ENCODE data around the gene ATAD2B.

Gene ATAD2B

DNA sequence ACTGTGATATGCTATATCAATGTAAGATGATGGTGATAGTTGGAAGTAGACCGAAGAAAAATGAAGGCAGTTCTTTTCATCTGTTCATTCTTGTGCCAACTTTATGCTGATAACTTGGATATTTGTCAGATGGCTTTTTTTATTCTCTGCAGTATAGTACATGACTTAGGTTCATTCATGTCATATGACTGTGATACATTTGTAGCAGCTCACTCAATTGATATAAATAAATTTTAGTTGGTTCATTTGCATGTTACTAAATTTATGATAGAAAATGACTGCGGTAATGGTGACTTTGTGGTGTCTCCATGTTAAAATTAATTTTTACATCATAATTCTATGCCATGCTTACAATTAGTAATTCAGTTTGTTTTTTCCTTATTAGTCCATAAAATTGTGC lies 20.4 kb upstream of the ATAD2B start:
- ATAC-seq = no peak
- TF ChIP-seq CREB5 (CRISPR knock-in tag; IDR thresholded peaks at IDR 0.05; ENCODE audit: low read depth) (no peak), TCF4 (CRISPR knock-in tag; IDR thresholded peaks at IDR 0.05; ENCODE audit: borderline replicate concordance) (no peak), PATZ1 (CRISPR knock-in tag; IDR thresholded peaks at IDR 0.05; ENCODE audit: borderline replicate concordance) (no peak), ZFP3 (CRISPR knock-in tag; IDR thresholded peaks at IDR 0.05) (no peak), TOX (CRISPR knock-in tag; IDR thresholded peaks at IDR 0.05; ENCODE audit: borderline replicate concordance) (no peak), ESRRG (CRISPR knock-in tag; IDR thresholded peaks at IDR 0.05) (no peak), CSDC2 (CRISPR knock-in tag; IDR thresholded peaks at IDR 0.05) (no peak), ZNF565 (CRISPR knock-in tag; conservative IDR thresholded peaks at IDR 0.05; ENCODE audit: low read depth) (no peak), CSRNP3 (CRISPR knock-in tag; IDR thresholded peaks at IDR 0.05) (no peak), GLIS3 (CRISPR knock-in tag; IDR thresholded peaks at IDR 0.05) (no peak), OSR1 (CRISPR knock-in tag; IDR thresholded peaks at IDR 0.05) (no peak), RARB (CRISPR knock-in tag; IDR thresholded peaks at IDR 0.05) (no peak), ZNF70 (CRISPR knock-in tag; IDR thresholded peaks at IDR 0.05) (no peak), PPARA (CRISPR knock-in tag; IDR thresholded peaks at IDR 0.05; ENCODE audit: borderline replicate concordance) (no peak), SNAI2 (CRISPR knock-in tag; IDR thresholded peaks at IDR 0.05) (no peak), ARNTL (CRISPR knock-in tag; IDR thresholded peaks at IDR 0.05; ENCODE audit: borderline replicate concordance, low read depth) (no peak), BACH2 (CRISPR knock-in tag; IDR thresholded peaks at IDR 0.05; ENCODE audit: borderline replicate concordance) (no peak), POU6F1 (CRISPR knock-in tag; IDR thresholded peaks at IDR 0.05; ENCODE audit: borderline replicate concordance, low read depth) (no peak)
- TF ChIP-seq, protein P1, sequence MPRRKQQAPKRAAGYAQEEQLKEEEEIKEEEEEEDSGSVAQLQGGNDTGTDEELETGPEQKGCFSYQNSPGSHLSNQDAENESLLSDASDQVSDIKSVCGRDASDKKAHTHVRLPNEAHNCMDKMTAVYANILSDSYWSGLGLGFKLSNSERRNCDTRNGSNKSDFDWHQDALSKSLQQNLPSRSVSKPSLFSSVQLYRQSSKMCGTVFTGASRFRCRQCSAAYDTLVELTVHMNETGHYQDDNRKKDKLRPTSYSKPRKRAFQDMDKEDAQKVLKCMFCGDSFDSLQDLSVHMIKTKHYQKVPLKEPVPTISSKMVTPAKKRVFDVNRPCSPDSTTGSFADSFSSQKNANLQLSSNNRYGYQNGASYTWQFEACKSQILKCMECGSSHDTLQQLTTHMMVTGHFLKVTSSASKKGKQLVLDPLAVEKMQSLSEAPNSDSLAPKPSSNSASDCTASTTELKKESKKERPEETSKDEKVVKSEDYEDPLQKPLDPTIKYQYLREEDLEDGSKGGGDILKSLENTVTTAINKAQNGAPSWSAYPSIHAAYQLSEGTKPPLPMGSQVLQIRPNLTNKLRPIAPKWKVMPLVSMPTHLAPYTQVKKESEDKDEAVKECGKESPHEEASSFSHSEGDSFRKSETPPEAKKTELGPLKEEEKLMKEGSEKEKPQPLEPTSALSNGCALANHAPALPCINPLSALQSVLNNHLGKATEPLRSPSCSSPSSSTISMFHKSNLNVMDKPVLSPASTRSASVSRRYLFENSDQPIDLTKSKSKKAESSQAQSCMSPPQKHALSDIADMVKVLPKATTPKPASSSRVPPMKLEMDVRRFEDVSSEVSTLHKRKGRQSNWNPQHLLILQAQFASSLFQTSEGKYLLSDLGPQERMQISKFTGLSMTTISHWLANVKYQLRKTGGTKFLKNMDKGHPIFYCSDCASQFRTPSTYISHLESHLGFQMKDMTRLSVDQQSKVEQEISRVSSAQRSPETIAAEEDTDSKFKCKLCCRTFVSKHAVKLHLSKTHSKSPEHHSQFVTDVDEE (CRISPR knock-in tag; IDR thresholded peaks at IDR 0.05) = no peak

DNA sequence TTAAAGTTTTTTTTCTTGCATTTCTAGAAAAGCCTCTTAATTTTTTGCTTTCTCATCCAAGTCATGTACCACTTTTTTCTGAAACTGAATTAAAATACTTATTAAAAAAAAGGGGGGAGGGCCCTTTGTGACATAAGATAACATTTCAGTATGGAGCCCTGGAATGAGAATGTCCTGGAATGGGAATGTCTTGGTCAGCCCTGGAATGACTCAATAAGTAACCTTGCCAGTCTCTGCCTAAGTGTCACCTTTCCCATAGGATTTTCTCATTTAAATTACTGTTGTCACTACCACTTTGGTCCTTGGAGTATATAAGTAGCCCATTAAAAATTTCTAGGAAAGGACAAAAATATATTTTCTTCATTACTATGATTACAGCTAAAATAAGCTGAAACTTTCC lies 18.1 kb upstream of the ATAD2B start:
- ATAC-seq = no peak
- no peak for TF ChIP-seq ARNTL (CRISPR knock-in tag; IDR thresholded peaks at IDR 0.05; ENCODE audit: borderline replicate concordance, low read depth)
- TF ChIP-seq ISL1 (CRISPR knock-in tag; IDR thresholded peaks at IDR 0.05) = 0 out of 2 replicates have a peak, but pooled peaks have one; percentile 27

DNA sequence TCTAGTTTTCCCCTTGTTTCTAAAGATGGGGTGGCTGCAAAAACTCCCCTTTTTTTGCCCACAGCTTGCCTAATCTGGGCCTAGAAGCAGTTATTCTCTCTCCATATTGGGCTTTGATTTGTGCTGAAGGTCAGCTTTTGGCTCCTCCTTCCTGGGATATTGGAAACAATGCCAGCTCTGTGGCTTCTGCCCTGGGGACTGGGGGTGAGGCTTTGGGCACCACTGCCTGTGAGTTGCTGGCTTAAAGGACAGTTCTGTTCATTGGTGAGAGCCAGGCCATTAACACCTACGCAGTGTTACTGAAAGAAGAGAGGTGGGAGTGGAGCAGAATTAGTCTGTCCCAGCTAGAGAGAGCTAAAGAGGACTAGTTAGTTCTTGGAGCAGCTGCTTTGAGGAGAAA lies 17.6 kb upstream of the ATAD2B start:
- no peak for TF ChIP-seq BACH2 (CRISPR knock-in tag; IDR thresholded peaks at IDR 0.05; ENCODE audit: borderline replicate concordance)
- TF ChIP-seq ISL1 (CRISPR knock-in tag; IDR thresholded peaks at IDR 0.05) = no peak
- TF ChIP-seq GLIS3 (CRISPR knock-in tag; IDR thresholded peaks at IDR 0.05) = no peak
- no peak for TF ChIP-seq ZNF70 (CRISPR knock-in tag; IDR thresholded peaks at IDR 0.05)
- TF ChIP-seq ZFP30 (CRISPR knock-in tag; IDR thresholded peaks at IDR 0.05) = no peak
- TF ChIP-seq ZFP3 (CRISPR knock-in tag; IDR thresholded peaks at IDR 0.05) = no peak
- no peak for TF ChIP-seq ESRRG (CRISPR knock-in tag; IDR thresholded peaks at IDR 0.05)
- no peak for TF ChIP-seq CREB5 (CRISPR knock-in tag; IDR thresholded peaks at IDR 0.05; ENCODE audit: low read depth)
- no peak for TF ChIP-seq TOX (CRISPR knock-in tag; IDR thresholded peaks at IDR 0.05; ENCODE audit: borderline replicate concordance)
- no peak for TF ChIP-seq PATZ1 (CRISPR knock-in tag; IDR thresholded peaks at IDR 0.05; ENCODE audit: borderline replicate concordance)
- no peak for ATAC-seq
